SK-N-MC (cell line): ENCODE data around the gene EFHD2.
"Not testable (repeated sequence)": the region's sequence is repeated elsewhere in the genome, so short reads cannot be mapped to it uniquely, and the experiment has no call there.

Experiments used
- DNase-seq: peaks from one replicate; pipeline ENCODE4 v3.0.0-alpha.2; 2011; ENCODE audit warnings: low read depth, low spot score
- H3K27ac ChIP-seq: fragments of 200-600 bp; sonication (generic); 2 replicates; pipeline ENCODE4 v1.5.1; 2016; ENCODE audit warnings: mixed run types
- H3K36me3 ChIP-seq: fragments of 200-600 bp; sonication (generic); 2 replicates; pipeline ENCODE4 v1.6.1; 2017; ENCODE audit warnings: antibody characterized with exemption, low read length, mixed read lengths; ENCODE audit not compliant: insufficient read depth
- H3K4me3 ChIP-seq: fragments of 200-600 bp; sonication (generic); 2 replicates; pipeline ENCODE4 v1.5.1; 2016
- H3K9ac ChIP-seq: fragments of 200-600 bp; sonication (generic); 2 replicates; pipeline ENCODE4 v1.8.0; 2017; ENCODE audit warnings: mixed run types, mixed read lengths; ENCODE audit not compliant: insufficient read length
- H3K9me3 ChIP-seq: fragments of 200-600 bp; sonication (generic); 2 replicates; pipeline ENCODE4 v1.6.1; 2017; ENCODE audit warnings: low read depth, mild to moderate bottlenecking, antibody characterized with exemption, low read length, moderate library complexity, mixed read lengths
- EZH2 ChIP-seq: fragments of 200-600 bp; sonication (generic); IDR thresholded peaks from one replicate; pipeline ENCODE4 v1.6.1; 2017; ENCODE audit warnings: antibody characterized with exemption
- FOXP2 ChIP-seq: optimal IDR thresholded peaks from 2 replicates; pipeline ENCODE3; 2011; ENCODE audit warnings: mild to moderate bottlenecking, moderate library complexity; ENCODE audit not compliant: insufficient read depth; ENCODE audit errors: extremely low read length, control extremely low read depth
- POLR2AphosphoS5 ChIP-seq: IDR thresholded peaks from 2 replicates; pipeline ENCODE4 v1.6.1; 2012; ENCODE audit warnings: mild to moderate bottlenecking, low read depth, low read length, borderline replicate concordance

EFHD2 gene

DNA sequence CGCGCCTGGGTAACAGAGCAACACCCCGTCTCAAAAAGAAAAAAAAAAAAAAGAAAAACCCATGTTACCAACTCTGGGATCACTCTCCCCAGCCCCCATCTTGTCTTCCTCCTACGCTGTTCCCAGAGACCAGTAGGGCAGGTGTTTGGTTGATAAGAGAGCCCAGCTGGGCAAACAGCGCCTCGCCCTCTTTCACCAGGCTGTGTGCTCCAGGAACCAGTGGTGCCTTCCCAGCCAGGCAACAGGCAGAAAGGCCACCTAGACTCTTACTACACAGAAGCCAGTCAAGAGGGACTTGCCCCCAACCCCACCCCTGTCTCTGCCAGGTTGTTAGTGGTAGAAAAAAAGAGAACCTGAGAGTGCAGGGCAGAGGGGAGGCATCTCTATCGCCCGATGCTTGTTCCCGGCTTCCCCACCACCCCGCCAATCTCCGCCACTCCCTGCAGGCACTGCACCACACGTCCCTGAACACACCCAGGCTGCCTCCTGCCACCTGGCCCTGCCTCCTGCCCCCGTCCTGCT is 14.5 kb downstream of the EFHD2 start:
- Histone ChIP-seq H3K9ac (no peak overlapping the region), H3K9me3 (no peaks in the 10 kb centered on the region)
- no peak for DNase-seq

DNA sequence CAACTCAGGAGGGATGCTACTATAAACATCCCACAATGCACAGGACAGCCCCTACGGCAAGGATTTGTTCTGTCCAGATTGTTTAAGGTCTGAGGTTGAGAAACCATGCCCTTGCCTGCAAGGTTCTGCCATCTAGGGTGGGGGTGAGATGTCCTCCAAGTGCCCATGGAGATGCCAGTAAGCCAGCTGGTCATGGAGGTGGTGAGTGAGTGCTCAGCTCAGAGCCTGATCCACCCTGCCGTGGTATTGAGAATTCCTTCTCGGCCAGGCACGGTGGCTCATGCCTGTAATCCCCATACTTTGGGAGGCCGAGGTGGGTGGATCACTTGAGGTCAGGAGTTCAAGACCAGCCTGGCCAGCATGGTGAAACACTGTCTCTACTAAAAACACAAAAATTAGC is 15.3 kb downstream of the EFHD2 start:
- no peak overlapping the region for H3K4me3 ChIP-seq
- no peak overlapping the region for H3K27ac ChIP-seq
- TF ChIP-seq FOXP2 (no peak), POLR2AphosphoS5 (no peak), EZH2 (no peak)
- DNase-seq, result no peak
- H3K9ac ChIP-seq, result no peak overlapping the region
- H3K36me3 ChIP-seq, result peaks cover 5% of the 10 kb centered on the region; the same call in 1 of the 2 replicates
- no peaks in the 10 kb centered on the region for H3K9me3 ChIP-seq

More for the DNA sequence above, 14.5 kb downstream of the EFHD2 start:
- no peak for TF ChIP-seq EZH2
- TF ChIP-seq POLR2AphosphoS5, result no peak
- TF ChIP-seq FOXP2, result no peak
- Histone ChIP-seq H3K27ac (no peak overlapping the region), H3K36me3 (peaks cover 5% of the 10 kb centered on the region; the same call in 1 of the 2 replicates), H3K4me3 (no peak overlapping the region)

- no peak overlapping the region for H3K27ac ChIP-seq
- no peak overlapping the region for H3K9ac ChIP-seq
- H3K9me3 ChIP-seq, result no peaks in the 10 kb centered on the region
- H3K4me3 ChIP-seq, result no peak overlapping the region
- no peak for DNase-seq
- no peak for TF ChIP-seq POLR2AphosphoS5
- peaks cover 5% of the 10 kb centered on the region; the same call in 1 of the 2 replicates for H3K36me3 ChIP-seq
These were observed 15.8 kb downstream of the EFHD2 start for GRCh38 chr1:15425521-15425920.

GRCh38 chr1:15425958-15426357 is 16.3 kb downstream of the EFHD2 start:
- Histone ChIP-seq H3K4me3 (no peak overlapping the region), H3K36me3 (peaks cover 1% of the 10 kb centered on the region; the same call in 1 of the 2 replicates), H3K9ac (no peak overlapping the region), H3K9me3 (no peaks in the 10 kb centered on the region), H3K27ac (no peak overlapping the region)
- TF ChIP-seq POLR2AphosphoS5, result no peak
- no peak for TF ChIP-seq FOXP2
- TF ChIP-seq EZH2, result no peak
- no peak for DNase-seq

DNA sequence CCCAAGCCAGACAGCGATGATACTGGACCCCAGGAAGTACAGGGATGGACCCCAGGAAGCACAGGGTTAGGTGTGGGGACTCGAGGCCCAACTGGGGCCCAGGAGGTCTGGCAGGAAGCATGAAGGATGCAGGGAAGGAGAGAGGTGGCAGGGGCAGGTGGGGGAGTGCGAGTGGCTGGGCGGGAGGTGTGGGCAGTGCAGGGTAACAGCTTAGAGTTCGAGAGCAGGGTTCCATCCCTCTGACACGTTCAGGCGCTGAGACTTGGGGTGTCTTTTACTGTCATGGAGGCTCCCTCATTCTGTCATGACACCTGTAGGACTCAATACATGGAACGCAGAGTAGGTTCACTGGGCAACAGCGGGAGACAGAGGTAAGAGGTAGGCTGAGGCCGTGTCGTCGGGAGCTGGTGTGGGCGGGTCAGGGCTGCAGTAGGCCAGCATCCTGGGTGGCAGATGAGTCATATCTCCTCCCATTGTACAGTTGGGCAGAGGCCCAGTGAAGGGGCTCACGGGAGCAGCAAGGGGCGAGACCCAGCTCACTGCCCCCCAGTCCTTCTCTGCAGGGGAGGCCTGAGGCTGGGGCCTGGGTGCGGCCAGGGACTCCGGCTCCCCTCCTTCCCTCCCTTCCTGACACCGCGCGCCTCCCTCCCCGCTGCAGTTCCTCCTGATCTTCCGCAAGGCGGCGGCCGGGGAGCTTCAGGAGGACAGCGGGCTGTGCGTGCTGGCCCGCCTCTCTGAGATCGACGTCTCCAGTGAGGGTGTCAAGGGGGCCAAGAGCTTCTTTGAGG is 17.0 kb downstream of the EFHD2 start:
- Histone ChIP-seq H3K9me3 (no peaks in the 10 kb centered on the region), H3K4me3 (no peak overlapping the region), H3K36me3 (no peaks in the 10 kb centered on the region), H3K27ac (no peak overlapping the region), H3K9ac (no peak overlapping the region)
- no peak for TF ChIP-seq FOXP2
- no peak for DNase-seq

GRCh38 chr1:15427280-15427666 is 17.6 kb downstream of the EFHD2 start:
- DNase-seq, result no peak
- TF ChIP-seq FOXP2, result no peak
- TF ChIP-seq POLR2AphosphoS5, result no peak
- no peak for TF ChIP-seq EZH2
- no peak overlapping the region for H3K27ac ChIP-seq
- no peaks in the 10 kb centered on the region for H3K9me3 ChIP-seq
- no peak overlapping the region for H3K9ac ChIP-seq
- H3K36me3 ChIP-seq, result no peaks in the 10 kb centered on the region
- no peak overlapping the region for H3K4me3 ChIP-seq

GRCh38 chr1:15428252-15428651 is 18.6 kb downstream of the EFHD2 start:
- H3K9ac ChIP-seq, H3K9me3 ChIP-seq, H3K4me3 ChIP-seq, H3K36me3 ChIP-seq, H3K27ac ChIP-seq, DNase-seq: not testable (repeated sequence)

- Histone ChIP-seq H3K9me3 (no peaks in the 10 kb centered on the region), H3K9ac (no peak overlapping the region), H3K27ac (no peak overlapping the region), H3K4me3 (no peak overlapping the region), H3K36me3 (no peaks in the 10 kb centered on the region)
- TF ChIP-seq POLR2AphosphoS5 (no peak), FOXP2 (no peak), EZH2 (no peak)
- no peak for DNase-seq
These were observed 19.2 kb downstream of the EFHD2 start for GRCh38 chr1:15428815-15429435.
